Uterus (tissue), 4 donors: ENCODE results near the gene SMO. TPM values are rescaled to one million over a fixed set of nuclear protein-coding genes. Genes with fewer than 3 reads are reported as not detected.

ENCODE experiments used
- DNase-seq, 2 donors: peaks; one replicate each; pipeline ENCODE4 v3.0.0-alpha.2; 2019 to 2020
- H3K27ac ChIP-seq, 2 donors: fragments of 200-600 bp; sonication (generic); 1 replicate in 1 of 2; 2 replicates in 1 of 2; pipeline ENCODE4 v1.5.1; 2016 to 2018
- H3K27me3 ChIP-seq, 2 donors: fragments of 200-600 bp; sonication (generic); one replicate each; pipeline ENCODE4 v1.5.1; 2018 to 2019; ENCODE audit warnings: control low read depth in 1 of 2
- H3K36me3 ChIP-seq, 2 donors: fragments of 200-600 bp; sonication (generic); one replicate each; pipeline ENCODE4 v1.5.1; 2019; ENCODE audit warnings: control low read depth in 1 of 2
- H3K4me1 ChIP-seq, 2 donors: fragments of 200-600 bp; sonication (generic); one replicate each; pipeline ENCODE4 v1.5.1; 2018 to 2019; ENCODE audit warnings: control low read depth in 1 of 2
- H3K4me3 ChIP-seq, 2 donors: fragments of 200-600 bp; sonication (generic); 1 replicate in 1 of 2; 2 replicates in 1 of 2; pipeline ENCODE4 v1.5.1; 2018 to 2019; ENCODE audit warnings: mild to moderate bottlenecking in 1 of 2
- H3K9me3 ChIP-seq, 2 donors: fragments of 200-600 bp; sonication (generic); one replicate each; pipeline ENCODE4 v1.5.1; 2019; ENCODE audit warnings: control low read depth in 1 of 2
- CTCF ChIP-seq, 4 experiments: fragments of 200-600 bp in 2 of 4; fragments of 450-650 bp in 2 of 4; sonication (generic) in 2 of 4; IDR thresholded peaks; one replicate each; pipeline ENCODE4 v1.5.1; 2016 to 2019; ENCODE audit warnings: antibody characterized with exemption in 4 of 4, mild to moderate bottlenecking in 2 of 4, moderate library complexity in 1 of 4
- POLR2A ChIP-seq, 2 donors: fragments of 450-650 bp; IDR thresholded peaks; one replicate each; pipeline ENCODE4 v1.6.1; 2016; ENCODE audit warnings: antibody characterized with exemption in 2 of 2, mild to moderate bottlenecking in 1 of 2, moderate library complexity in 1 of 2
- intact Hi-C: fragments of 100-400 bp; cut with DNase I; formaldehyde crosslinking; loops from one replicate; pipeline ENCODE4 v1.15.1; 2023; ENCODE audit warnings: low total_unique reads
- total RNA-seq, 4 donors: library from RNA; depleted of rRNA in 3 of 4; stranded (reverse); fragments of >200 nt in 3 of 4; gene quantifications; one replicate each; pipeline versions ENCODE4 v1.1.0 to v1.2.4, GENCODE V29; 2014 to 2023
- donor health status: DM: yes; HTN: yes; CAD: no.

SMO gene
- total RNA-seq, 4 donors from 2014 or later, result 7.4 to 94.6 (median 27.7) TPM

- Histone ChIP-seq H3K27me3 (no peaks in the 10 kb centered on the region), H3K4me3 (no peak overlapping the region), H3K36me3 (no peaks in the 10 kb centered on the region), H3K9me3 (no peaks in the 10 kb centered on the region), H3K4me1 (peaks cover 0 to under 1% of the 10 kb centered on the region in 2 donors), H3K27ac (no peak overlapping the region)
- no peak for DNase-seq
- intact Hi-C loops, result no loop called here
- TF ChIP-seq CTCF (IDR thresholded peaks at IDR 0.05) (no peak), POLR2A (IDR thresholded peaks at IDR 0.05) (no peak)
Measured at GRCh38 chr7:129231666-129232065, 43.2 kb downstream of the SMO start.

- TF ChIP-seq CTCF (IDR thresholded peaks at IDR 0.05) (no peak), POLR2A (IDR thresholded peaks at IDR 0.05) (no peak)
- H3K4me1 ChIP-seq, result no peaks in the 10 kb centered on the region
- intact Hi-C loops, result no loop called here
- no peaks in the 10 kb centered on the region for H3K36me3 ChIP-seq
- no peak for DNase-seq
- H3K9me3 ChIP-seq, result no peaks in the 10 kb centered on the region
- no peaks in the 10 kb centered on the region for H3K27me3 ChIP-seq
- no peak overlapping the region for H3K4me3 ChIP-seq
- no peak overlapping the region for H3K27ac ChIP-seq
Measured at GRCh38 chr7:129238546-129238945, 50.1 kb downstream of the SMO start.

GRCh38 chr7:129240119-129240820 is 51.8 kb downstream of the SMO start:
- Histone ChIP-seq H3K36me3 (no peaks in the 10 kb centered on the region), H3K27me3 (no peaks in the 10 kb centered on the region), H3K4me1 (no peaks in the 10 kb centered on the region), H3K9me3 (no peaks in the 10 kb centered on the region), H3K27ac (no peak overlapping the region), H3K4me3 (no peak overlapping the region)
- no peak for DNase-seq
- intact Hi-C loops, result no loop called here
- TF ChIP-seq POLR2A (IDR thresholded peaks at IDR 0.05), result no peak
- TF ChIP-seq CTCF (IDR thresholded peaks at IDR 0.05), result no peak

- TF ChIP-seq CTCF (IDR thresholded peaks at IDR 0.05) (no peak), POLR2A (IDR thresholded peaks at IDR 0.05) (no peak)
- no peaks in the 10 kb centered on the region for H3K4me1 ChIP-seq
- no peaks in the 10 kb centered on the region for H3K27me3 ChIP-seq
- no peak overlapping the region for H3K27ac ChIP-seq
- H3K4me3 ChIP-seq, result no peak overlapping the region
- DNase-seq, result no peak
- intact Hi-C loops, result no loop called here
- no peaks in the 10 kb centered on the region for H3K36me3 ChIP-seq
- no peaks in the 10 kb centered on the region for H3K9me3 ChIP-seq
Measured at GRCh38 chr7:129244220-129244619, 55.8 kb downstream of the SMO start.

GRCh38 chr7:129245533-129245932 is 57.1 kb downstream of the SMO start:
- Histone ChIP-seq H3K36me3 (no peaks in the 10 kb centered on the region), H3K4me1 (no peaks in the 10 kb centered on the region), H3K27me3 (no peaks in the 10 kb centered on the region), H3K27ac (no peak overlapping the region), H3K9me3 (no peaks in the 10 kb centered on the region), H3K4me3 (no peak overlapping the region)
- DNase-seq, result no peak
- no peak for TF ChIP-seq POLR2A (IDR thresholded peaks at IDR 0.05)
- TF ChIP-seq CTCF (IDR thresholded peaks at IDR 0.05), result no peak
- intact Hi-C loops, result no loop called here
